H9 (cell line): ENCODE results near the gene SLC27A1. TPM values are rescaled to one million over a fixed set of nuclear protein-coding genes. Genes with fewer than 3 reads are reported as not detected.

Source experiments
- DNase-seq: peaks from one replicate; pipeline ENCODE4 v3.0.0-alpha.2; 2017
- H2AFZ ChIP-seq: one replicate; pipeline ENCODE4 v1.6.1; 2013; ENCODE audit warnings: mild to moderate bottlenecking, low read length, control low read depth, moderate library complexity
- H2AK5ac ChIP-seq: 2 replicates; pipeline ENCODE4 v1.6.1; 2013; ENCODE audit warnings: low read length, control low read depth, mixed read lengths; ENCODE audit not compliant: insufficient read length
- H2BK120ac ChIP-seq: one replicate; pipeline ENCODE4 v1.6.1; 2013; ENCODE audit warnings: low read depth, mild to moderate bottlenecking, low read length, control low read depth, inconsistent platforms; ENCODE audit not compliant: poor library complexity, severe bottlenecking
- H2BK12ac ChIP-seq: 2 replicates; pipeline ENCODE4 v1.6.1; 2013; ENCODE audit warnings: low read length, control low read depth, mixed read lengths, low read depth; ENCODE audit not compliant: insufficient read length
- H2BK15ac ChIP-seq: 2 replicates; pipeline ENCODE4 v1.6.1; 2013; ENCODE audit warnings: low read depth, low read length, control low read depth
- H2BK20ac ChIP-seq: one replicate; pipeline ENCODE4 v1.6.1; 2013; ENCODE audit warnings: low read depth, mild to moderate bottlenecking, low read length, control low read depth, inconsistent platforms; ENCODE audit not compliant: poor library complexity, severe bottlenecking
- H2BK5ac ChIP-seq: 2 replicates; pipeline ENCODE4 v1.6.1; 2013; ENCODE audit warnings: low read length, control low read depth, mixed read lengths; ENCODE audit not compliant: insufficient read length
- H3K14ac ChIP-seq: 2 replicates; pipeline ENCODE4 v1.6.1; 2013; ENCODE audit warnings: low read length, control low read depth; ENCODE audit not compliant: insufficient read depth
- H3K18ac ChIP-seq: 2 replicates; pipeline ENCODE4 v1.6.1; 2013; ENCODE audit warnings: low read depth, mild to moderate bottlenecking, mixed read lengths, low read length, control low read depth; ENCODE audit not compliant: insufficient read length
- H3K23ac ChIP-seq: 2 replicates; pipeline ENCODE4 v1.6.1; 2013; ENCODE audit warnings: low read length, control low read depth, mixed read lengths, low read depth; ENCODE audit not compliant: insufficient read length
- H3K23me2 ChIP-seq: 2 replicates; pipeline ENCODE4 v1.6.1; 2013; ENCODE audit warnings: low read depth, mild to moderate bottlenecking, mixed read lengths, low read length, control low read depth; ENCODE audit not compliant: insufficient read length, poor library complexity, severe bottlenecking
- H3K27ac ChIP-seq: 2 replicates; pipeline ENCODE4 v1.5.1; 2013; ENCODE audit warnings: low read length, control low read depth, mixed read lengths, low read depth; ENCODE audit not compliant: insufficient read length
- H3K27me3 ChIP-seq: 2 replicates; pipeline ENCODE4 v1.6.1; 2013; ENCODE audit warnings: low read length, control low read depth, inconsistent platforms; ENCODE audit not compliant: insufficient read depth
- H3K4ac ChIP-seq: 2 replicates; pipeline ENCODE4 v1.6.1; 2013; ENCODE audit warnings: low read depth, mild to moderate bottlenecking, control low read depth, inconsistent platforms, low read length, moderate library complexity
- H3K4me1 ChIP-seq: 2 replicates; pipeline ENCODE4 v1.6.1; 2013; ENCODE audit warnings: low read length, control low read depth, inconsistent platforms; ENCODE audit not compliant: insufficient read depth
- H3K4me2 ChIP-seq: 2 replicates; pipeline ENCODE4 v1.6.1; 2013; ENCODE audit warnings: low read length, control low read depth, mixed read lengths; ENCODE audit not compliant: insufficient read length, insufficient read depth
- H3K56ac ChIP-seq: 2 replicates; pipeline ENCODE4 v1.6.1; 2013; ENCODE audit warnings: low read depth, mild to moderate bottlenecking, mixed read lengths, low read length, control low read depth; ENCODE audit not compliant: insufficient read length
- H3K79me1 ChIP-seq: 2 replicates; pipeline ENCODE4 v1.6.1; 2013; ENCODE audit warnings: low read depth, mild to moderate bottlenecking, moderate library complexity, low read length, control low read depth, inconsistent platforms; ENCODE audit not compliant: insufficient read depth, poor library complexity, severe bottlenecking
- H3K79me2 ChIP-seq: 2 replicates; pipeline ENCODE4 v1.6.1; 2013; ENCODE audit warnings: low read length, control low read depth, inconsistent platforms; ENCODE audit not compliant: insufficient read depth
- H3K9ac ChIP-seq: 2 replicates; pipeline ENCODE4 v1.6.1; 2013; ENCODE audit warnings: low read length, control low read depth, mixed read lengths; ENCODE audit not compliant: insufficient read length; ENCODE audit errors: extremely low read depth
- H3K9me3 ChIP-seq: one replicate; pipeline ENCODE4 v1.6.1; 2013; ENCODE audit warnings: low read depth, low read length, inconsistent platforms; ENCODE audit not compliant: control insufficient read depth
- H3T11ph ChIP-seq: one replicate; pipeline ENCODE4 v1.6.1; 2013; ENCODE audit warnings: mild to moderate bottlenecking, low read length, control low read depth, inconsistent platforms
- H4K20me1 ChIP-seq: one replicate; pipeline ENCODE4 v1.6.1; 2013; ENCODE audit not compliant: control insufficient read depth, insufficient read length, insufficient read depth
- H4K5ac ChIP-seq: 2 replicates; pipeline ENCODE4 v1.6.1; 2013; ENCODE audit warnings: low read depth, mild to moderate bottlenecking, mixed read lengths, low read length, control low read depth; ENCODE audit not compliant: insufficient read length
- H4K8ac ChIP-seq: replicated peaks from 2 replicates; pipeline ENCODE4 v1.6.1; 2013; ENCODE audit warnings: low read length, control low read depth, mixed read lengths, low read depth; ENCODE audit not compliant: insufficient read length
- H4K91ac ChIP-seq: 2 replicates; pipeline ENCODE4 v1.6.1; 2013; ENCODE audit warnings: low read depth, mild to moderate bottlenecking, moderate library complexity, mixed read lengths, low read length, control low read depth; ENCODE audit not compliant: insufficient read length
- H3K27ac Mint-ChIP-seq, 3 experiments: 2 replicates in 2 of 3; 3 replicates in 1 of 3; pipeline ENCODE4 v1.8.0; 2020 to 2021; ENCODE audit warnings: mixed read lengths in 3 of 3, mild to moderate bottlenecking in 1 of 3, moderate library complexity in 1 of 3
- H3K27me3 Mint-ChIP-seq: 2 replicates; pipeline ENCODE4 v1.8.0; 2021; ENCODE audit warnings: low read depth, mild to moderate bottlenecking, moderate library complexity, mixed read lengths
- H3K36me3 Mint-ChIP-seq, 3 experiments: 2 replicates in 2 of 3; 3 replicates in 1 of 3; pipeline ENCODE4 v1.8.0; 2020 to 2021; ENCODE audit warnings: low read depth in 3 of 3, mixed read lengths in 3 of 3; ENCODE audit not compliant: insufficient read depth in 1 of 3
- H3K4me1 Mint-ChIP-seq, 2 experiments: 2 replicates each; pipeline ENCODE4 v1.8.0; 2020; ENCODE audit warnings: mixed read lengths in 2 of 2
- H3K4me3 Mint-ChIP-seq, 2 experiments: 2 replicates in 1 of 2; 3 replicates in 1 of 2; pipeline ENCODE4 v1.8.0; 2020 to 2021; ENCODE audit warnings: mild to moderate bottlenecking in 2 of 2, mixed read lengths in 2 of 2, moderate library complexity in 1 of 2
- H3K9me3 Mint-ChIP-seq, 2 experiments: 2 replicates in 1 of 2; 3 replicates in 1 of 2; pipeline ENCODE4 v1.8.0; 2020; ENCODE audit warnings: mild to moderate bottlenecking in 2 of 2, mixed read lengths in 2 of 2, moderate library complexity in 1 of 2
- WGBS: extraction: QIAGEN DNeasy Blood & Tissue Kit; methylation state at CpG from one replicate; pipeline ENCODE4 v1.1.7; 2013; ENCODE audit warnings: missing lambda C conversion rate, low lambda C conversion rate, mixed read lengths; ENCODE audit not compliant: insufficient read length; ENCODE audit errors: extremely low coverage; 5-methylcytosine and 5-hydroxymethylcytosine counted together
- total RNA-seq: library from RNA; stranded (reverse); gene quantifications from 2 replicates; pipeline ENCODE4 v1.2.1, GENCODE V29; 2021
- TF ChIP-seq, protein P1 (sequence below): fragments of 200-600 bp; sonication (generic); conservative IDR thresholded peaks from 3 replicates; pipeline ENCODE4 v1.8.0; 2021; ENCODE audit warnings: antibody characterized with exemption, mild to moderate bottlenecking

The SLC27A1 gene
- total RNA-seq, 1 experiment from 2014 or later: 6.4 TPM

DNA sequence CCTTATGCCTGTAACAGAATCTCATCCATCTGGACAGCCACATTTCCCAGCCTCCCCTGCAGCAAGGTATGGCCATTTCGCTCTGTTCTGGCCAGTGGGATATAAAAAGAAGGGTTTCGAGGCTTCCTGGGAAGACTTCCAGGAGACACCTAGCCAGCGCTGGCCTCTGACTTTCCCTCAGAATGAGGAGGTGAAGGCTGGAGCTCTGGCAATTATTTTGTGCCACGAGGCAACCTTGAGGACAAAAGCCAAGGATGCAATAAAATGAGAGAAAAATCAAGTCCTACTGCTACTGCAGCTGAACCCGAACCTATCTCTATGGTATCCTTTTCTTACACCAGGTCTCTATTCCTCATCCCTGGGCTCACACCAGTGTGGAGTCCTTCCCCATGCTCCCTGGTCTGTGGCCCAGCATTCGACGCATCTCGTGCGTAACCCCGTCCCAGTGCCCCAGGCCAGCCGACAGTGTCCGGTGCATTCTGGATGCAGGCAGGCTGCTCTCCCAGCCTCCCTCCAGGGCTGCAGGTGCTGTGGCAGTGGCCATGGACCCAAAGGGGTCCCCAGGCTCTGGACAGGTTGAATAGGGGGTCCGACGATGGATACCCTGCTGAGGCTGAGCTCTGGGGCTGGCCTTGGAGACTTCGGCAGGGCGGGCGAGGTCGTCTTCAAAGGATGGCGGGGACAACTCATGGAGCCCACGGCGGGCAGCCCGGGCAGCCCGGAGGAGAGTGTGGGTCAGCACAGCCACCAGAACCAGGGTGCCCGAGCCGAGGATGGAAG lies 34.0 kb upstream of the SLC27A1 start:
- no peaks in the 10 kb centered on the region for H4K20me1 ChIP-seq
- no CpG with 5 or more reads among the region's 25 CpGs for WGBS
- Mint-ChIP-seq H3K27me3 (peaks cover 3% of the 10 kb centered on the region), H3K9me3 (no peaks in the 10 kb centered on the region; a peak in 1 of 5 replicates), H3K36me3 (peaks cover 0 to 6% (median 0%) of the 10 kb centered on the region in 3 experiments; a peak in 1 of 7 replicates), H3K4me3 (no peak overlapping the region), H3K4me1 (no peaks in the 10 kb centered on the region), H3K27ac (no peak overlapping the region)
- no peak overlapping the region for H4K5ac ChIP-seq
- H2AFZ ChIP-seq: no peak overlapping the region
- DNase-seq: no peak
- no peak overlapping the region for H2BK20ac ChIP-seq
- TF ChIP-seq, protein P1, sequence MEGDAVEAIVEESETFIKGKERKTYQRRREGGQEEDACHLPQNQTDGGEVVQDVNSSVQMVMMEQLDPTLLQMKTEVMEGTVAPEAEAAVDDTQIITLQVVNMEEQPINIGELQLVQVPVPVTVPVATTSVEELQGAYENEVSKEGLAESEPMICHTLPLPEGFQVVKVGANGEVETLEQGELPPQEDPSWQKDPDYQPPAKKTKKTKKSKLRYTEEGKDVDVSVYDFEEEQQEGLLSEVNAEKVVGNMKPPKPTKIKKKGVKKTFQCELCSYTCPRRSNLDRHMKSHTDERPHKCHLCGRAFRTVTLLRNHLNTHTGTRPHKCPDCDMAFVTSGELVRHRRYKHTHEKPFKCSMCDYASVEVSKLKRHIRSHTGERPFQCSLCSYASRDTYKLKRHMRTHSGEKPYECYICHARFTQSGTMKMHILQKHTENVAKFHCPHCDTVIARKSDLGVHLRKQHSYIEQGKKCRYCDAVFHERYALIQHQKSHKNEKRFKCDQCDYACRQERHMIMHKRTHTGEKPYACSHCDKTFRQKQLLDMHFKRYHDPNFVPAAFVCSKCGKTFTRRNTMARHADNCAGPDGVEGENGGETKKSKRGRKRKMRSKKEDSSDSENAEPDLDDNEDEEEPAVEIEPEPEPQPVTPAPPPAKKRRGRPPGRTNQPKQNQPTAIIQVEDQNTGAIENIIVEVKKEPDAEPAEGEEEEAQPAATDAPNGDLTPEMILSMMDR: no peak
- no peak overlapping the region for H3T11ph ChIP-seq
- no peak overlapping the region for H3K27ac ChIP-seq
- no peaks in the 10 kb centered on the region for H3K27me3 ChIP-seq
- H3K4me1 ChIP-seq: no peaks in the 10 kb centered on the region
- no peak overlapping the region for H2BK12ac ChIP-seq
- H2BK120ac ChIP-seq: no peak overlapping the region
- H2BK5ac ChIP-seq: no peak overlapping the region
- H3K4ac ChIP-seq: no peak overlapping the region
- H3K79me2 ChIP-seq: no peaks in the 10 kb centered on the region
- H2BK15ac ChIP-seq: no peak overlapping the region
- no peaks in the 10 kb centered on the region for H3K9me3 ChIP-seq
- H3K56ac ChIP-seq: no peak overlapping the region
- H3K18ac ChIP-seq: no peak overlapping the region
- no peak overlapping the region for H3K9ac ChIP-seq
- H3K23me2 ChIP-seq: no peaks in the 10 kb centered on the region
- no peak overlapping the region for H4K91ac ChIP-seq
- no peak overlapping the region for H2AK5ac ChIP-seq
- H4K8ac ChIP-seq: no peak overlapping the region
- H3K14ac ChIP-seq: no peak overlapping the region
- H3K79me1 ChIP-seq: no peaks in the 10 kb centered on the region
- no peak overlapping the region for H3K4me2 ChIP-seq
- H3K23ac ChIP-seq: no peak overlapping the region
